HG03565 (cell line): Measurements from ENCODE around the gene AANAT.

Experiments
- ATAC-seq: cut with Tn5 transposase; IDR thresholded peaks from one replicate; pipeline ENCODE4 v1.9.1; 2021; ENCODE audit warnings: mild to moderate bottlenecking, moderate library complexity; ENCODE audit not compliant: unreplicated experiment

Gene AANAT

DNA sequence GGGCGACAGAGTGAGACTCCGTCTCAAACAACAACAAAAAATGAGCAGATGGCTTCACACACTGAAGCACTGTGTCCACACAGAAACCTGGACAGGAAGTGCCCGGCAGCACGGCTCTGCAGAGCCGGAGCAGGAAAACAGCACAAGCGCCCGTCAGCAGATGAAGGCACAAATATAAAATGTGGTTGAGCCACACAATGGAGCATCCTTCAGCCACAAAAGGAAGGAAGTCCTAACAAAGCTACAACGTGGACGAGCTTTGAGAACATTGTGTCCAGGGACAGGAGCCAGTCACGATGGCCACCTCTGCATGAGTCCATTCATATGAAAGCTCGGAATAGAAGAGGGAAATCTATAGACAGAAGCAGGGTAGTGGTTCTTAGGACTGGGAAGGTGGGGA is 18.2 kb downstream of the AANAT start:
- no peak for ATAC-seq

DNA sequence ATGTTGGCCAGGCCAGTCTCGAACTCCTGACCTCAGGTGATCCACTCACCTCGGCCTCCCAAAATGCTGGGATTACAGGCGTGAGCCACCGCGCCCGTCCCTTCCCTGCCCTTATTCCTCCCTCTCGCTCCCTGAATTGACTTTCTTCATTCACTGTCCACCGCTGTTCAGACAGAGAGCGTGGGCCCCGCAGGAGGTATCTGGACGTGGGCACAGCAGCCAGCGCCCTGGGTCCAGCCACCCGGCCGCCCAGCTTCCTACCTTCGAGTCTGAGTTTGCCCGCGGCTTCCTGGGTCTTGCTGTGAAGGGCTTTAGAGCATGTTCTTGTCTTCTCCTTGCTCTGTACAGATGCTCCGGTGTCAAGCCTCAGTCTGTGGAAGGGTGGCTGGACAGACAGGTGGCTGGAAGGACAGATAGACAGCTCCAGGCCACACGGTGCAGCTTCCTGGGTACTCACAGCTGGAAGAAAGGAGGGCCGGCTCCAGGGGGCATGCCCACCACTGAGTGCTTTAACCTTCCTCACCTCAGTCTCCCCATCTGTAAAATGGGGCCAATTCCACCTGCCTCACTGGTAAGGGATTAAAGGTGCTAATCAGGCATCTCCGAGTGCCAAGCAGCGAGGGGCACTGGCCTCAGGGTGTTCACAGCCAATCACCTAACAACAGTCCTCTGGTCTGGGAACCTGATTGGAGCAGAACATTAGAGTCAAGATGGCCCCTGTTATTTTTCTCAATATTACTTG is 20.2 kb downstream of the AANAT start:
- no peak for ATAC-seq

DNA sequence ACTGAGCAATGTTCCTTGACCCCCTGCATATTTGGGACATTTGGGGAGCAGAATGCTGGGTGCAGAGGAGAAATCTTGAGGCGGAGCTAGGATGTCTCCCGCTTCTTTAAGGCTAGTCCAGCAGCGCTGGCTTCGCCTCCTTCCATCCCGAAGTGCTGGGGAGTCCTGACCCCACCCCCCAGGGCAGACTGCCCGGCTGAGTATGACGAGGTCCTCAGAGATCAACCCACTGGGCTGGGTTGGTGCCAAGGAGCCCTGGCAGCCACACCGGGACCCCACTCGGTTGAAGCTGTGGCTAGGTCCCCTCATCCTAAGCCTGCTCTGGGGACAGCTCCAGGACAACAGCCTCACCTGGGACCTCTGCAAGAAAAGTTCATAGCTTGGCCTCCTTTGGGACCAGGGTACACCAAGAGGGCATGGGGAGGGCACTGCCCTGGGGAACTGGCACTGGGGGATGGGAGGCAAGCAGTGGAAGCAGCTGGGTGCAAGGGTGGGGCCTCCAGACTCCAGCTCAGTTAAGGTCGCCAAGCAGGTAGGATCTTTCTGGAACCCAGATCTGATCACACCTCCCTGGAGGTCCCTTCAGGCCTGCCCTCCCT is 22.8 kb downstream of the AANAT start:
- no peak for ATAC-seq

DNA sequence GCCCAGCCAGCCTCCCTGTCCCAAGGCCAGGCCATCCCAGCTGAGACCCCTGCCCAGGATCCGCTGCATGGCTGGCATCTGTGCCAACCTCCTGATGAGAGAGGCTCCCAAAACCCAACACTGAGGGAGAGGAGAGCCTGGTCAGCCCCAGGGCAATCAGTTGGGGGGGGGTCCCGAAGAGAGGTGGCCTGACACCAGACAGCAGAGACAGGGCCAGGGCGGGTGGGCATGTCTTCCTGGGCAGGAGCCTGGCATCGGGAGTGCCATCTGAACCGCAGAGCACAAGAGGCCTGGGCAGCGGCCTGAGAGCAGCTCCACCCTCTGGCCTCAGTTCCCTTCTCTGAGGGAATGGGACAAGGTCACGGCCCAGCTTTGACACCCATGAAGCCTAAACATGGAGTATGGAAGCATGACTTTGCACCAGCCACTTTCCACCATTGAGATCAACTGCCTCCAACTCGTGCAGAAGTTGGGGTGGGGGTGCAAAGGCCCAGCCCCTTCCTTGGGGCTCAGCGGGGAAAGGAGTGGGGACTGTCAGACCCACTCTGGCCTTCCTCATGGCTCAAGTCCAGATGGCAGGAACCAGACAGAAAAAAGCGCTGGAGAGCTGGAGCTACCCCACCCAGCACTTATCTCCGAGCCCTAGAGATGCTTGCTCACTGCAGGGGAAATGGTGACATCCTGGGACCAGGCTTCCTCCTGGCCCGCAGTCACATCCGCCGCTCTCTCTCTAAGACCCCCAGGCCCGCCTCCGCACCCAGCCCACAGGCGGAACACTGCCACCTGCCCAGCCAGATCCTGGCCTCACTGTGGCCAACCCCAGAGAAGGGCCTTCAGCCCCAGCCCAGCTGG is 24.1 kb downstream of the AANAT start:
- no peak for ATAC-seq

DNA sequence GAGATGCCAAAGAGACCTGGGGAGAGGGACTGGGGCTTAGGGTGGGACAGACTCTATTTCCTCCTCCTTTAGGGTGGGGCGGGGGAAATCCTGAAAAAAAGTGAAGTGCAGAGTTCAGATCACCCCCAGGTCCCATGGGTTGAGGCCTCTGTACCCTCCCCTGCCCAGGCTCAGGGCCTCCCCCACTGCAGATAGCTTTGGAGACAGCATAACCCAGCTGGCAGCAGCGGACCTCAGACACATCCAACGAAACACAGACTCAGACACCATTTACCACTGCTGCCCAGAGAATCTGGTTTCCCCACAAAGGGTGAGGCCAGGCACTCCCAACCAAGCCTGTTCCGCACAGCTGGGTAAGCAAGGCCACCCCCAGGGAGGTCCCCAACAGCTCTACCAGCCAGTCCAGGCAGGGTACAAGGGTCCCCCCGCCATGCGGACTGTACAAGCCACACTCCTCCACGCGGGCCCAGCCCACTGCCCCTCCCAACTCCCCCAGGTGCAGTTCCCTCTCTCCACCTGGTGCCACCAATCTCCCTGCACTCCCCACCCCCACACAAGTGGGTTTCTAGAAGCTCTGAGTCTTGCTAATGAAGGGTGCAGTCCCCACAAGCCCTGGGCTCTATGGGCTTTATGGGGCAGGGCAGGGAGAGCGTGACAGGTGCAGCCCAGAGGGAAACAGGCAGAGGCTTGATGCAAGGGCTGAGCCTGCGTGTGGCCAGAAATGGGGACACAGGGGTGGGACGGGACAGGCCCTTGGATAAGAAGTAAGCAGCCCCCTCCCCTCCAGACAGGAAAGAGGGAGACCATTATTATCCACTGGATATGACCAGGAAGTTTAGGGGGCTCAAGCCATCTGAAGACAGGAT is 25.0 kb downstream of the AANAT start:
- peak; percentile 35 for ATAC-seq

DNA sequence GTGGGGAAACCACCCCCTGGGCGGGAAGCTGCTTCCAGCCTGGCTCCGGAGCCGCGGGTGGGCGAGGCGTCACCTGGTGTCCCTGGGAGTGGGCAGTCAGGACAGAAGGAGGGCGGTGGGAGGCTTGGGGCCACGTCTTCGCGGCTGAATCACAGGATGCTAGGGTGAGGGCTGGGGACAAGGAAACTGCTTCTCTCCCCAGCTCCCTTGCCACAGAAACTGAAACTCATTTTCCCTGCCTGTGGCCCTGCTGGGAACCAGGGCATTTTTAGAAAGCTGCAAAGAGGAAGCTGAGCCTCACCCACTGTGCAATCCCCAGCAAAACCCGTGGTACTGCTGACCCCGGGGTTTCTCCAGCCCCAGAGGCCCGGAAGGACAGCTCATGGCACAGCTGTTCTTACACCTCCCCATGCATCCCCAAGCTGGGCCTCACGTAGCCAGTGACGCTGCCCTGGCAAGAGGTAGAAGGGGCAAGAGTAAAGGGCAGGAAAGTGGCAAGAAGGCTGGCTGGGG is 25.6 kb downstream of the AANAT start:
- ATAC-seq: peak; percentile 22

DNA sequence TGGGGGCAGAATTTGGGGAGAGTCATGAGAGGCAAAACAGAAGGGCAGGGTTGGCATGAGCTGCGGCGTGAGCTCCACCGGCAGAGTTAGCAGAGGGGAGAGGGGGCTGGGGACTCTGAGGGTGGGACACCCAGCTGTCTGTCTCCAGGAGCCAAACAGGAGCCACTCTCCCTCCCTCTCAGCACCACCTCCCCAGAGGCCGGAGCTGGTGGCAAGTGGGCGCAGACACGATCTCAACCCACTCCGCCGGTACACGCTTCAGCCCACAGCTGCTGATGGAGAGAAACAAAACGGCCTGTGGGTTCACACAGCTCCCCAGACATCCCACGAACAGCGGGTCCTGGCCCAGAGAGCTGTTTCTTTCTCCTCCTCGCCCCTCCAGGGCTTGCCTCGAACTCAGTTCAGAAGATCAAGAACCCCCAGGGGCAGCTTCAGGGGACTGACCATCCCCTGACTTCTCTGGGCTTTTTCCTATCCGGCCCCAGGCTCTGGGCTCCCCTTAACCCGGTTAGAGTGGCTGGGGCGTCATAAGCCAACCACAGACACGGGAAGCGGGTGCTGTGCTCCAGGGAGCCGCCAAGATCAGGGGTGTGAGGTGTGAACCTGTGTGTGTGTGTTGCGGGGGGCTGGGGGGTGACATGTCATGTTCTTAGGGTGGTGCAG is 26.2 kb downstream of the AANAT start:
- ATAC-seq: no peak

DNA sequence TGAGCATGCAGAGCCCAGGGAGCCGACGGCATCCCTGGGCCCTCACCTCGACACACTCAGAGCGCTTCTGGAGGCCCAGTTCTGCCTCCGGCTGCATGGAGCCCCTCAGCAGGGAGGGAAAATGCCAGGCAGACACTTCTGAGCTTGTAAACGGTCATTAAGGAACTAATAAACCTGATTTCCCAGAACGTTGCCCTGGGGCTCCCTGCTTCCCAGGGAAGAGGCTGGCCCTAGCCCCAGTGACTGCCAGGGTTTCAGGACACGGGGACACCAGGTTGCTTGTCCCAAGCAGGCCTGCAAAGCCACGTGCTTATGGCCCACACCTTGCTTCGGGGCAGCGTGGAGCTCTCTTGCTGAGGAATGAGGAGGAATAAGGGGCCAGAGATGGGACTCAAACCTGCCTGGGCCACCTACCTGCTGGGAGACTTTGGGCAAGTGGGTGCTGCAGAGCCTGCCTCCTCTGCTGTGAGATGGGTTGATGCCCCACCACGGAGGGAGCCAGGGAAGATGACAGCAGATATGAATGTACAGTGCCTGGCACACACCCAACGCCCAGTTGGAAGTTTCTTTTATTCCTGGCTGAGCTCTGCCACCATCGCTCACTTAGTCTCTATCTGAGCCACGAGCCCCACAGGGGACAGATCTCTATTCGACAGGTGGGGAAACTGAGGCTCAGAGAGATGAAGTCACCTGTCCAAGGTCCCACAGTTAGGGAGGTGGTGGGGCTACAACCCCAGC is 28.4 kb downstream of the AANAT start:
- no peak for ATAC-seq

DNA sequence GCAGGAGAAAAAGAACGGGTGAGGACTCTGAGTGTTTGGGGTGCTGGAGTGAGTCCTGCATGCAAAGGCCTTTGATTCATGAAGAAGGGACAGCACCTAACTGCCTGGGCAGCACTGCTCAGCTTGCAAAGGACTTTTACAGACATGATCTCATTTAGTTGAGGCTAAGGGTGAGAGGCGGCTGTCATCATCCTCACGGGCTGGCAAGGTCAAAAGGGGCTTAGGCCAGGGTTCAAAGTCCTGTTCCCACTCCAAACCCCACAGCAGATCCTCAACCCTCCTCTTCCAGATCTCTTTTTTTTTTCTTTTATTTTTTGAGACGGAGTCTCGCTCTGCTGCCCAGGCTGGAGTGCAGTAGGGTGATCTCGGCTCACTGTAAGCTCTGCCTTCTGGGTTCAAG is 29.1 kb downstream of the AANAT start:
- no peak for ATAC-seq

DNA sequence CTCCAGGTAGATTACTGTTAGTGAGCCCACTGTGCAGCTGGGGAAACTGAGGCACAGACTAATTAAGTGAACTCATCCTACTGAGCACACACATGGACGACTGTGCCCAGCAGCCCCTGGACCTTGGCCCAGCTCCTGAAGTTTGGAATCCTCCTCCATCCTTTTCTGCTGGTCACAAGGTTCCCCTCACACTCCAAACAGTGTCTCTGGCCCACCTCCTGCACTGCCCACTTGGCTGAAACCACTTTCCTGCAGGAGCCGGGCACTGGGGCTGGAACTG is 30.2 kb downstream of the AANAT start:
- no peak for ATAC-seq

DNA sequence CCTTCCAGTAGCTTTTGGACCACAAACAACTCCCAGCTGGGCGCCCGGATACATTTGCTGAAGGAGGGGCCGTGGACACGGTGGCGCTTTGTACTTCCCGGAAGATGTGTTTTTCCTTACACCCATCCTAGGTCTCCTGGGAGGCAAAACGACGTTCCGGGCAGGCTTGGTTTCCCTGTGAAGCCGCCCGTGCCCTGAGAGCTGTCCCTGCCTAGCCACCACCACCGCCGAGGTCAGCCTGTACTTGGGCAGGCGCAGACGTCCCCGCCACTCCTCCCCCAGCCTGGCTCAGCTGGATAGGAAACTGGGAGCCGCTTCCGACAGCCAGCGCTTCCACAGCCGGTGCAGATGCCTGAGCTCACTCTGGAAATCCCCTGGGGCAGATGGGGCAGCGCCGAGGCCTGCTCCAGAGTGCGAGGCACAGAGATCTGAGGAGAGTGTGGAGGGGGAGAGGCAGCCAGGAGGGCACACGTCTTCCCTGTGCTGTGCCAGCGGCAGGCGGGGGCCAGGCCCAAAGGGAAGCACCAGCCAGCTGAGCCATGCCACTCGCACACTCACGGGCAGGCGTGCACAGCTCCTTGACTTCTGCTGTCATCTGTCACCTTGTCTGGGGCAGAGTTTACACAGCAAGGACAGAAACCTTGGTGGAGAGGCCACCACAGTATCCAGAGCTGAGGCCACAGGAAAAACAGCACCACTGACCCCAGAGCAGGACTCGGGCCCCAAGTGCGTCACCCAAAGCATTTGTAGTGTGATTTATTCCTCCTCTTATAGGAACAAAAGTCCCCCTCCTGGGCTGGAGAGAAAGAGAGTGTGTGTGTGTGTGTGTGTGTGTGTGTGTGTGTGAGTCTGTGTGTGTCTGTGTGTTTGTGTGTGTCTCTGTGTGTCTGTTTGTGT is 30.8 kb downstream of the AANAT start:
- no peak for ATAC-seq

DNA sequence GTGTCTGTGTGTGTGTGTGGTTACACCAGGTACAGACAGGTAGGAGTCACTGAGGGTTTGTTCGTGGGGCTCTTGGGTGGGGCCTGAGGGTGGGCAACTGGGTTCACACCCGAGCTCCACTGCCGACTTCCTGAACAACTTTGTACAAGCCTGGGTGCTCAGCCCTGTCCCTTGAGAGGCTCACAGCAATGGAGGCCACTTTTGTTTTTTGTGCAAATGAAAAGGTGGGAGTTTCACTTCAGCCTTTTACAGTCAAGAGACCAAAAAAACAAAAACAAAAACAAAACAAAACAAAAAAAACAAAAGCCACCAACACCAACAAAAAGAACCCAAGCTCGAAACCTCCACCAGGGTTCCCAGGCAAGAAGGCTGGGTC is 31.5 kb downstream of the AANAT start:
- no peak for ATAC-seq

DNA sequence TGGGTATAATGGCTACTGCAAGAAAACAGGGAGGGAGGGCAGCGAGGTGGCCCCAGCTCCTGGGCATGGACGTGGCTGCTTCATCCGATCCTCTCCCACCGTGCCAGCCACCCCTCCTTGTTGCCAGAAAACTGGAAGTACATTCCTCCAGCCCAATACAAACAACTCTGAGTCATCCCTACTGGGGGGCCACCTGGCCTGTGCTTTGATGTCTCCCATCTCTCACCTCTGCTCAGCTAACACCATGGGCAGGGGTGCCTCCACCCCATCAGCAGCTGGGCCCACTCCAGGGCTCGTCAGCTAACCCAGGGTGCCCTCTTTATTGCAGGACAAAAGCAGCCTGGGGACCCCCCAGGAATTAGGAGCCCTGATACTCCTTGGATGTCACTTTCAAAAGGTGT is 31.9 kb downstream of the AANAT start:
- no peak for ATAC-seq

DNA sequence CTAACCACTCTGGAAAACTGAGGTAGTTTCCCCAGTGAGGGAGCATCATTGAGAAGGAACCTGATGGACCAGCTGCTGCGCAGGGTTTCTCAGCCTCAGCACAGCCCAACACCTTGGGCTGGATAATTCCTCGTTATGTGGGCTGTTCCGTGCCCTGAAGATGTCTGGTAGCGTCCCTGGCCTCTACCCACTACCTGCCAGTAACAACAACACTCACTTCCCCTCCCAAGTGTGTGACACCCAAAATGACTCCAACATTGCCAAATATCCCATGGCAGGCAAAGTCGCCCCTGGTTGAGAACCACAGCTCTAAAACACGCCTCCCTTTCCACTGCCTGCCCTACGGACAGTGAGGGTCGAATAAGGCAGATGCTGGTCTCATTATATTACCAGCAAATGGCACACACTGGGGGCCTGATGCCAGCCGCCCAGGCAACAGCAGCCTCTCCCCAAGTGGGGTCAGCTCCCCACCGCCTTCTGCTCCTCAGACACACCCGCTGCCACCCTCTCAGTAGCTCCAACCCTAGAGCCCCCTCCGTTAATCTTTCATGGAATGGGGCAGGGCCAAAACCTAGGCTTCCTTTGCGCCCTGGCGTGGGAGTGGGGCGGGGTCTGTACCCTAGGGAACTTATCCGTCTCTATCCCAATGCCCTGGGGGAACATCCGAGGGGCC is 32.8 kb downstream of the AANAT start:
- ATAC-seq: no peak

DNA sequence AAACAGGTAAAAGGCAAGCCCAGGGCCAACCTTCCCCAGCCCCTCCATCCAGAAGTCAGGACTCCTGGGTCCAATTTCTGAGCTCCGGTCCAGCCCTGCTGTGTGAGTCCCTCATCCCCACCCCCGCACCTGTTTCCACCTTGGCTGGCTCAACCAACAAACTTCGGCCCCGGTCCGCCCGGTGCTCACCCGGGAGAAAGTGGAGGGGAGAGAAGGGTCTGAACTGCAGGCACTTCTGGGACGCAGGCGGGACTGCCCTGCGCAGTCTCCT is 33.3 kb downstream of the AANAT start:
- no peak for ATAC-seq

DNA sequence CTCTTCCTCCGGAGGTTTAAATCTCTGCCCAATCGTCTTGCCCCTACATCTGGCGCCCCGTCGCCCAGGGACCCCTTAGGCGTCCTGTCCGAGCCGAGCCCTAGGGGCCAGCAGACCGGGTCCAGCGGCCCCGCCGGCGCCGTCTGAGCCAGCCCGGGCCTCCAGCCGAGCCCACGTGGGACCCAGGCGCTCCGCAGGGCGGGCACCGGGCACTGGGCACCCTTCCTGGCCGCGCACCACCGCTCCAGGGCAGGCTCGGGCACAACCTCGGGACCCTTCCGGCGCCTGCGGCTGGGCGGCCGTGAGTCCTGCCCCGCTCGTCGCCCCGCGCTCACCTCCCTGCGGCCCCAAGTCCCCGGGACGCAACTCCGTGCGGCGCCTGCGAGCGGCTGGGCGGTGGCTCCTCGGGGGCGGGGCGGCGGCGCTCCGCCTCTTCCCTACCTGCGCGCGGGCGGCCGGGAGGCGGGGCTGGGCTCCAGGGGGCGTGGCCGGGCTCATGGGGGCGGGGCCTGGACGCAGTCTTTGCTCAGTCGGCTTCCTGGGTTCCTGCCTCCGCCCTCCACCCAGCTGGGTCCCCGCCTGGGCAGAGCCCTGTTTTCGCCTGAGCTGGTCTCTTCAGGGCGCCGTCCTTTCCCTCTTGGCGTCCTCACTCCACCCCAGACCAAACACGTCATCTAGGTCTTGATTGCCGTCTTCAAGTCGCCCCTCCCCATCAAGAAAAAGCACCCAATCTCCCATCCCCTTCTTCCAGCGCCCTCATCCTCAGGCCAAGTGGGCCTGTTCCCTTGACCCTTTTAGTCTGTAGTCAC is 33.8 kb downstream of the AANAT start, which contains the start of gene RHBDF2:
Gene RHBDF2 (minus strand): TSS at position 406 of the 809 bp plus-strand sequence. CDS start 19,899 bp downstream, outside the sequence.
- ATAC-seq: peak; percentile 51

DNA sequence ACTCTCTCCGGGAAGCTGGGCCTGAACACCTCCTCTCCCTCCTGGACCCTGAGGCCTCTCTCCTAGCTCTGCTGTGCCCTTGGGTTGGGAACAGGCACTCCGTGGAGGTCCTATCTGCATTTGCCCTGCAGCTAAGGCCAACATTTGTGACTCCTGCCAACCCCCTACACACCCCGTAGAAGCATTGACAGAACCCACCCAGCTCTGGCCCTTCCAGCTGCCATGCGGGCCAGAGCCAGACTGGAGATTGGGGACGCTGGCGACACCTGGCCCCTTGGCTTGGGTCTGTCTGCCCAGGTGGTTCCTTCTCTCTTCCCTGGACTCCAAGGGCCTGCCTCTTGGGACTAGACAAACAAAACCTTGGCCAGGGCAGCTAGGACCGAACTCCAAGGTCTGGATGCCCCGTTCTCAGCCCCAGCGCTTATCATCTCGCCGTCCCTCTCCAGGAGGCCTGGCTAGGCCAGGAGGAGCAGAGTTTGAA is 34.5 kb downstream of the AANAT start:
- ATAC-seq: no peak
